LNCAP (cell line): ENCODE results near the gene CDC14B.
A peak's percentile ranks its signal among the peaks of the same experiment; 100 is the strongest.

Experiments used
- CTCF ChIP-seq: fragments of 450-650 bp; IDR thresholded peaks from 2 replicates; pipeline ENCODE4 v1.5.1; 2017; ENCODE audit warnings: mild to moderate bottlenecking

The CDC14B gene

GRCh38 chr9:96660692-96661248, 41.1 kb upstream of the CDC14B start:
- TF ChIP-seq CTCF, result no peak

GRCh38 chr9:96655198-96655851, 35.7 kb upstream of the CDC14B start, which contains the start of gene PRXL2C:
Gene PRXL2C (minus strand): TSS chr9:96655317. CDS start chr9:96655281, 36 bp downstream.
- no peak; the same call in 1 of the 2 replicates for TF ChIP-seq CTCF

- TF ChIP-seq CTCF, result peak; percentile 35
Observed at GRCh38 chr9:96654450-96655197, 35.0 kb upstream of the CDC14B start.

- peak; percentile 59 for TF ChIP-seq CTCF
Observed at GRCh38 chr9:96651626-96652025, 32.0 kb upstream of the CDC14B start.

- no peak for TF ChIP-seq CTCF
Observed at GRCh38 chr9:96649620-96650324, 30.1 kb upstream of the CDC14B start.

GRCh38 chr9:96646081-96646991, 26.7 kb upstream of the CDC14B start:
- no peak for TF ChIP-seq CTCF
